Right kidney (tissue), 1 donor: ENCODE results near the gene UBA52.
"Not testable (repeated sequence)": the region's sequence is repeated elsewhere in the genome, so short reads cannot be mapped to it uniquely, and the experiment has no call there.

Experiments used
- DNase-seq: peaks from one replicate; pipeline ENCODE4 v3.0.0-alpha.2; 2016

UBA52 gene

GRCh38 chr19:18590273-18591272, 18.9 kb downstream of the UBA52 start:
- DNase-seq, result peak; percentile 76

GRCh38 chr19:18591735-18592385, 20.2 kb downstream of the UBA52 start:
- DNase-seq, result no peak

GRCh38 chr19:18592732-18593131, 21.1 kb downstream of the UBA52 start:
- DNase-seq, result not testable (repeated sequence)

GRCh38 chr19:18593367-18594095, 21.9 kb downstream of the UBA52 start:
- DNase-seq, result no peak

- peak; percentile 86 for DNase-seq
These were observed 22.6 kb downstream of the UBA52 start for GRCh38 chr19:18594096-18594823.

GRCh38 chr19:18594824-18595373, 23.2 kb downstream of the UBA52 start:
- peak; percentile 64 for DNase-seq

- DNase-seq, result no peak
These were observed 23.8 kb downstream of the UBA52 start for GRCh38 chr19:18595475-18595874.

- no peak for DNase-seq
These were observed 25.1 kb downstream of the UBA52 start for GRCh38 chr19:18596752-18597157.

- no peak for DNase-seq
These were observed 26.4 kb downstream of the UBA52 start for GRCh38 chr19:18597809-18598660.

- no peak for DNase-seq
These were observed 27.8 kb downstream of the UBA52 start for GRCh38 chr19:18599485-18599884.

GRCh38 chr19:18600692-18601397, 29.2 kb downstream of the UBA52 start:
- DNase-seq, result not testable (repeated sequence)

GRCh38 chr19:18601875-18602274, 30.2 kb downstream of the UBA52 start:
- no peak for DNase-seq

- DNase-seq, result no peak
These were observed 31.7 kb downstream of the UBA52 start for GRCh38 chr19:18603255-18603957.

GRCh38 chr19:18603958-18604819, 32.5 kb downstream of the UBA52 start:
- DNase-seq, result no peak

- DNase-seq, result no peak
These were observed 33.1 kb downstream of the UBA52 start for GRCh38 chr19:18604820-18605159.

GRCh38 chr19:18605196-18605545, 33.5 kb downstream of the UBA52 start:
- no peak for DNase-seq

- DNase-seq, result no peak
These were observed 34.1 kb downstream of the UBA52 start for GRCh38 chr19:18605546-18606280.
